Neural cell (in vitro differentiated cells): ENCODE measurements around the gene HOXA5.

ENCODE experiments used
- CTCF ChIP-seq: fragments of 450-650 bp; IDR thresholded peaks from 2 replicates; pipeline ENCODE4 v1.5.1; 2014; ENCODE audit warnings: antibody characterized with exemption, mild to moderate bottlenecking, moderate library complexity; ENCODE audit not compliant: poor library complexity, severe bottlenecking
- EZH2 ChIP-seq: fragments of 200-600, 300-800 bp; shearing (Covaris generic), sonication (generic); IDR thresholded peaks from 2 replicates; pipeline ENCODE4 v1.6.1; 2014; ENCODE audit warnings: antibody characterized with exemption, low read length, borderline replicate concordance, mild to moderate bottlenecking; ENCODE audit not compliant: insufficient read depth, poor library complexity, severe bottlenecking
- MXI1 ChIP-seq: fragments of 450-650 bp; conservative IDR thresholded peaks from 2 replicates; pipeline ENCODE4 v1.6.1; 2014; ENCODE audit warnings: antibody characterized with exemption, mild to moderate bottlenecking; ENCODE audit not compliant: poor library complexity, severe bottlenecking
- POLR2AphosphoS5 ChIP-seq: IDR thresholded peaks from 2 replicates; pipeline ENCODE4 v1.6.1; 2012
- RAD21 ChIP-seq: fragments of 450-650 bp; conservative IDR thresholded peaks from 2 replicates; pipeline ENCODE4 v1.6.1; 2014; ENCODE audit warnings: antibody characterized with exemption, mild to moderate bottlenecking, moderate library complexity
- SMC3 ChIP-seq: fragments of 450-650 bp; conservative IDR thresholded peaks from 2 replicates; pipeline ENCODE4 v1.6.1; 2014; ENCODE audit warnings: antibody characterized with exemption, mild to moderate bottlenecking, moderate library complexity; ENCODE audit not compliant: poor library complexity
- TAF1 ChIP-seq: IDR thresholded peaks from 2 replicates; pipeline ENCODE4 v1.6.1; 2012; ENCODE audit warnings: low read depth
- TF ChIP-seq, protein P1 (sequence below): IDR thresholded peaks from 2 replicates; pipeline ENCODE4 v1.6.1; 2012; ENCODE audit warnings: borderline replicate concordance

GRCh38 chr7:27138985-27139333 is 4.5 kb downstream of the HOXA5 start:
- no peak for TF ChIP-seq CTCF
- TF ChIP-seq MXI1 = no peak
- TF ChIP-seq, protein P1, sequence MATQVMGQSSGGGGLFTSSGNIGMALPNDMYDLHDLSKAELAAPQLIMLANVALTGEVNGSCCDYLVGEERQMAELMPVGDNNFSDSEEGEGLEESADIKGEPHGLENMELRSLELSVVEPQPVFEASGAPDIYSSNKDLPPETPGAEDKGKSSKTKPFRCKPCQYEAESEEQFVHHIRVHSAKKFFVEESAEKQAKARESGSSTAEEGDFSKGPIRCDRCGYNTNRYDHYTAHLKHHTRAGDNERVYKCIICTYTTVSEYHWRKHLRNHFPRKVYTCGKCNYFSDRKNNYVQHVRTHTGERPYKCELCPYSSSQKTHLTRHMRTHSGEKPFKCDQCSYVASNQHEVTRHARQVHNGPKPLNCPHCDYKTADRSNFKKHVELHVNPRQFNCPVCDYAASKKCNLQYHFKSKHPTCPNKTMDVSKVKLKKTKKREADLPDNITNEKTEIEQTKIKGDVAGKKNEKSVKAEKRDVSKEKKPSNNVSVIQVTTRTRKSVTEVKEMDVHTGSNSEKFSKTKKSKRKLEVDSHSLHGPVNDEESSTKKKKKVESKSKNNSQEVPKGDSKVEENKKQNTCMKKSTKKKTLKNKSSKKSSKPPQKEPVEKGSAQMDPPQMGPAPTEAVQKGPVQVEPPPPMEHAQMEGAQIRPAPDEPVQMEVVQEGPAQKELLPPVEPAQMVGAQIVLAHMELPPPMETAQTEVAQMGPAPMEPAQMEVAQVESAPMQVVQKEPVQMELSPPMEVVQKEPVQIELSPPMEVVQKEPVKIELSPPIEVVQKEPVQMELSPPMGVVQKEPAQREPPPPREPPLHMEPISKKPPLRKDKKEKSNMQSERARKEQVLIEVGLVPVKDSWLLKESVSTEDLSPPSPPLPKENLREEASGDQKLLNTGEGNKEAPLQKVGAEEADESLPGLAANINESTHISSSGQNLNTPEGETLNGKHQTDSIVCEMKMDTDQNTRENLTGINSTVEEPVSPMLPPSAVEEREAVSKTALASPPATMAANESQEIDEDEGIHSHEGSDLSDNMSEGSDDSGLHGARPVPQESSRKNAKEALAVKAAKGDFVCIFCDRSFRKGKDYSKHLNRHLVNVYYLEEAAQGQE = no peak
- no peak for TF ChIP-seq POLR2AphosphoS5
- TF ChIP-seq EZH2 = no peak
- no peak for TF ChIP-seq SMC3
- TF ChIP-seq TAF1 = no peak
- TF ChIP-seq RAD21 = no peak
